ENCODE data around the gene SVOP.
A peak's percentile ranks its signal among the peaks of the same experiment; 100 is the strongest.
"Not testable (repeated sequence)": the region's sequence is repeated elsewhere in the genome, so short reads cannot be mapped to it uniquely, and the experiment has no call there.

The SVOP gene, protein sequence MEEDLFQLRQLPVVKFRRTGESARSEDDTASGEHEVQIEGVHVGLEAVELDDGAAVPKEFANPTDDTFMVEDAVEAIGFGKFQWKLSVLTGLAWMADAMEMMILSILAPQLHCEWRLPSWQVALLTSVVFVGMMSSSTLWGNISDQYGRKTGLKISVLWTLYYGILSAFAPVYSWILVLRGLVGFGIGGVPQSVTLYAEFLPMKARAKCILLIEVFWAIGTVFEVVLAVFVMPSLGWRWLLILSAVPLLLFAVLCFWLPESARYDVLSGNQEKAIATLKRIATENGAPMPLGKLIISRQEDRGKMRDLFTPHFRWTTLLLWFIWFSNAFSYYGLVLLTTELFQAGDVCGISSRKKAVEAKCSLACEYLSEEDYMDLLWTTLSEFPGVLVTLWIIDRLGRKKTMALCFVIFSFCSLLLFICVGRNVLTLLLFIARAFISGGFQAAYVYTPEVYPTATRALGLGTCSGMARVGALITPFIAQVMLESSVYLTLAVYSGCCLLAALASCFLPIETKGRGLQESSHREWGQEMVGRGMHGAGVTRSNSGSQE

DNA sequence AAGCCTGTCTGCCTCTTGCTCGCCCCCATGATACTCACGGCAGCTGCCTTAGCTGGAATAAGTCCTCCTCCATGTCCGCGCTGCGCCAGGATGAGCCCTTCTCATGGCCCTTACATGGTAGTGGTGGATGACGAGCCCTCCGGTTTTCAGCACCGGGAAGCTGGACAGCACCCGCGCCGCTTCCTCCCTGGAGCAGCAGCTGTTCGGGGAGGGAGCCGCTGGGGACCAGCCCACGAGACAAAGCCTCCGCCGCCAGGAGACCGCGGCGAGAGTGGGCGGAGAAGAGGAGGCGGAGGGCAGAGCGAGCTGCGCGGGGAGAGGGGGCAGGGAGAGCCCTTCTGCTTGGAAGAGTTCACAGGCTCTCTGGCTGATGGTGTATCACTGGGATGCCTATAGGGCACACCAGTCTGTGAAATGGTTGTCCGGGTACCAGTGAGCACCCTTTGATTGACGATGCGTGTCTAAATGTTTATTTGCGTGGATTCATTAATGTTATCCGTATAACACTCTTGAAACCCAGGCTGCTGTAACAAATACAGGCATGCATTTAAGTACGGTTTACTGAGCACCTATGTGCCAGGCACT is at the start of gene SVOP:
SVOP (minus strand) TSS at position 273 of the 585 bp plus-strand sequence; CDS start at position 73, 200 bp downstream.
- peak; percentile 4 to 23 for DNase-seq (ENCODE audit: low read depth in 2 of 2)

DNA sequence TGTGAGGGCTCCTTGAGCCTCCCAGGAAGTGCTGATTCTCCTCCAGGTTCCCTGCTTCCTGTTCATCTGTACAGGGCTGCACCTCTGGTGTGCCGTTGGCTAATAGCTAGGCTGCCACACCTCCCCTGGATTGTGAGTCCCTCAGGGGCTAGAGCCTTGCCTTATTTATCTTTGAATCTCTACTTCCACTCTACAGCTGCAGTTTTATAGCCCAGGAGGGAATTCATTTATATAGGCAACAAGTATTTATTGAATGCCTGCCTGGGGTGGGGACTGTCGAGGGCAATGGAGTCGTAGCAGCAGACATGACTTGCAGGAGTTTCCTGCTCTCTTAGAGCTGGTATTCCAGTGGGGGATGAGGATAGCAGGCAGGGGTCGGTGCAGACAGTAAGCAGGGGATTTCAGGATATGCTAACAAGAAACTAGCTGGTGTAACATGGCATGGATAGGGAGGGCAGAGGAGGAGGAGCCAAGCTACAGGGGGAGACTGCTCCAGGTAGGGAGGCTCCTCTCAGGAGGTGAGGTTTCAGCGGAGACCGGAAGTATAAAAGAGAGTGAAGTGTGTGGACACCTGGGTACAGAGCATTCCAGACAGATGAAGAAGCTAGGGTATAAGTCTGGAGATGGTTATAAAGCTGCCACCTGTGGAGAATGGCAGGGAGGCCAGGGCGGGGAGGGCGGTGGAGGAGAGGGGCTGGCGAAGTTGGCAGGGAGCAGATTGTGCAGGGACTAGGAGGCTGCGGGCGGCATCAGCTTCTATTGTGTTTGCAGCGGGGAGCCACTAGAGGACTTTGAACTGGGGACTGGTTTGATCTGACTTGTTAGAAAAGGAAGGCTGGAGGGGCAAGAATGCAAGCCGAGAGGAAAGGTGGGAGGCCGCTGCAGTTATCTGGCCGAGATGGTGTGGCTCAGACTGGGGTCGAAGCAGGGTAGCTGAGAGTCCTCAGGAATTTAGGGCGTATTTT is 48.7 kb upstream of the SVOP start:
- DNase-seq (ENCODE audit: low read depth in 2 of 2) = no peak

DNA sequence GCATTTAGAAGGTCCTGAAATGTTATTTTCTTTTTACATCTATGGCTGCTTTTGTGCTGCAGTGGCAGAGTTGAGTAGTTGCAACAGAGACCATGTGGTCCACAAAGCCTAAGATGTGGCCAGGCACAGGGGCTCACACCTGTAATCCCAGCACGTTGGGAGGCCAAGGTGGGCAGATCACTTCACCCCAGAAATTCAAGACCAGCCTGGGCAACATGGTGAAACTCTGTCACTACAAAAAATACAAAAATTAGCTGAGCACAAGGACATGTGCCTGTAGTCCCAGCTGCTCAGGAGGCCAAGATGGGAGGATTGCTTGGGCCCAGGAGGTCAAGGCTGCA is 45.0 kb upstream of the SVOP start:
- no peak for DNase-seq (ENCODE audit: low read depth in 2 of 2)

DNA sequence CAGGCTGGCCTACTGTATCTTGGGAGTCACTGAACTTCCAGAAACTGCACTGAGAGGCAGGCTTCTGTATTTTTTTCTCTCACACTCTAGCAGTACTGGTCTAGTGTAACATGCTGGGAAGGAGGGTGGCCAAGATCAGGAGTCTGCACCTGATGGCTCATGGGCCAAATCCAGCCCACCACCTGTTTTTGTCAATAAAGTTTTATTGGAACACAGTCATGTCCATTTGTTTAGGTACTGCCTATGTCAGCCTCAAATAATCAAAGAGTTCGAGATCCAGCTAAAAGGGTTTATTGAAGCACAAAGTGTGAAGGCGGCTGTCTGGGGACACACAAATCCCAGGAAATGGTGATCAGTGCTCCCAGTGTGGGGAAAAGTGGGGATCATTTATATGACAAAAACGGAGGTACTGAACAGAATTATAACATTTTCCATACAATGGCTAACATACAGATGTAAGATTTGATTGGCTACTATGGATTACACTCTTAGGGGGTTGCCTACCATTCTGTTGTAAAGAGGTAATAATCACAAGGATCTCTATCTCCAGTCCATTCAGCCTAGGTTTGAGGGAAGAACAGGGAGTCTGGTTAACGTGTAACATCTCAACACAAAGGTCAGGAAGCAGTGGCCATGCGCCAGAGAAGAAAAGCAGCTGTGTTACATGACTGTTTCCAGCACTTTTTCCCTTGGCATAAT is 44.4 kb upstream of the SVOP start:
- DNase-seq (ENCODE audit: low read depth in 2 of 2) = no peak

DNA sequence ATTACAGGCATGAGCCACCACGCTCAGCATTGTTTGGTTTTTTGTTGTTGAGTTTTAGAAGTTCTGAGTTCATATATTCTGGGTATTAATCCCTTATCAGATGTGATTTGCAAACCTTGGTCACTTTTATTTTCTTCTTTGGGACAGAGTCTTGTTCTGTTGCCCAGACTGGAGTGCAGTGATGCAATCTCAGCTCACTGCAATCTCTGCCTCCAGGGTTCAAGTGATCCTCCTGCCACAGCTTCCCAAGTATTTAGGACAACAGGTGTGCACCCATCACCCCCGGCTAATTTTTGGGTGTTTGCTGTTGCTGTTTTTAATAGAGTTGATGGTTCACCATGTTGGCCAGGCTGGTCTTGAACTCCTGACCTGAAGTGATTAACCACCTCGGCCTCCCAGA is 43.3 kb upstream of the SVOP start:
- no peak for DNase-seq (ENCODE audit: low read depth in 2 of 2)

DNA sequence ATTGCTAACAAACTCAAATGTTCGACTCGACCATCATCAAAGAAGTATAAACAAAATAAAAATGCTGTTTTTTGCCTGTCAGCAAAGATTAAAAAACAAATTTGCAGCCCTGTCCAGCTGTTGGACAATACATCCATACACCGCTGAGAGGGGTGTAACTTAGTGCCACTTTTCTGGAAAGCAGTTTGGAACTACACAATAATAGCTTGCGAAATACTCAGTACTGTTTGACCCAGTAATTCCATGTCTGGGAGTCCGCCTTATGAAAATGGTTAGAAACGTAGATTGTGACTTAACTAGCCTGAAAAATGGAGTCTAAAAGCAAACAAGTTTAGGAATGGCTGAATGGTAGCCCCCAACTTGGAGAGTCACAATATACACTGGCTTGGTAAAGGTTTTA is 37.9 kb upstream of the SVOP start:
- DNase-seq (ENCODE audit: low read depth in 2 of 2) = no peak

DNA sequence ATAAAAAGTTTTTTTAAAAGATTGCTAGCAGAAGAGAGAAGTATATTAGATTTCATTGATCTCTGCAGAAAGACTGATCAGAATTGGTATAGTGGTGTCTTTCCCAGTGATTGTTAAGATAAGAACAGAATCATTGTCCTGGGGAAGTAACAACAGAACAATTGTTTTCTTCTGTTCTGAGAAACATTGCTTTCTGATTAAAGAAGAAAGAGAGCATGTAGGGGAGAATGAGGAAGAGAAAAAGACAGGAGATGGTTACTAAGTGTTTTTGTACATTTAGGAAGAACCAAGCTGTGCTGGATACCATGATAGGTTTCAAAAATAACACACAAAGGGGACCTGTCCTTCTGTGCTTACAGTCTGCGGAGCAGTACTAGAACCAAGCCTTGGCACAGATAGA is 36.5 kb upstream of the SVOP start:
- no peak for DNase-seq (ENCODE audit: low read depth in 2 of 2)

DNA sequence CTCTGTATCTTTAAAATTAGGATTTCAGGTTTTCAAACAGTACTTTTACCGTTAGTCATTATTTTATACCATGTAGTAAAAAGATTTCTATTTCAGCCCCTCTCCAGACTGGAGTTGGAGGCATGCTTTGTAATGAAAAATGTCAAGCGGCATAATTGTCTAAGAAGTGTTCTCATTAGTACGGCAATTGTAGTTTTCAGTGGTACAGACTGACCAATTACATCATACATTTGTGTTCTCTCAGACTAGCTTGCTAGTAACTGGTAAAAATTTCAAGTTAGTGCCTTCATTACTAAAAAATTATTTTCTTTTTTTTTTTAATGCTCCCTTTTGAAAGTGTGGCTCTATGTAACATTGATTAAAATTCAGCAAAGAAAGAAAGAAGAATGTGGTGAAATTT is 36.0 kb upstream of the SVOP start:
- no peak for DNase-seq (ENCODE audit: low read depth in 2 of 2)

DNA sequence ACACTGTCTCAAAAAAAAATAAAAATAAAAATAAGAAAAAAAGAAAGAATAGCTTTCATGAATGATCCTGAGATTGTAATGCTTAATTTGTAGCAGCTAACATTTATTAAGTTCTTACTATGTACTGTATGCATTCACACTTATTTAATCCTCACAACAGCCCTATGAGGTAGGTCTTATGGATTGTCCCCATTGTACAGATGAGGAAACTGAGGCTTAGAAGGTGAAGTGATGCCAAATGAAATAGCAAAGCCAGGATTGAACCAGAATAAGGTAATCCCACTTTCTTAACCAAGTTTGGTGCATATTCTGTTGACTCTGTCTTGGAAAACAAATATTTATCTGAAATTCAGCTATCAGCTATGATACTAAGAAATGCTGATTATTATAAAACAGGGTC is 33.7 kb upstream of the SVOP start:
- DNase-seq (ENCODE audit: low read depth in 2 of 2) = no peak

DNA sequence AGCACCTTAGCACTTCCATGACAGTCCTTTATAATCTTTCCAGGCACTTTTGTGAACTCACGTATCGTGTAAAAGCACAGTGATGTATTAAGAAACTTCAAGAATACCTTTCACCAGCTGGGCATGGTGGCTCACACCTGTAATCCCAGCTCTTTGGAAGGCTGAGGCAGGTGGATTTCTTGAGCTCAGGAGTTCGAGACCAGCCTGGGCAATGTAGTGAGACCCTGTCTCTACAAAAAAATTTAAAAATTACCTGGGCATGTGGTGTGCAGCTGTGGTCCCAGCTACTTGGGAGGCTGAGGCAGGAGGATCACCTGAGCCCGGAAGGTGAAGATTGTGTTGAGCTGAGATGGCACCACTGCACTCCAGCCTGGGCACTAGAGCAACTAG is 33.3 kb upstream of the SVOP start:
- DNase-seq (ENCODE audit: low read depth in 2 of 2) = not testable (repeated sequence)

DNA sequence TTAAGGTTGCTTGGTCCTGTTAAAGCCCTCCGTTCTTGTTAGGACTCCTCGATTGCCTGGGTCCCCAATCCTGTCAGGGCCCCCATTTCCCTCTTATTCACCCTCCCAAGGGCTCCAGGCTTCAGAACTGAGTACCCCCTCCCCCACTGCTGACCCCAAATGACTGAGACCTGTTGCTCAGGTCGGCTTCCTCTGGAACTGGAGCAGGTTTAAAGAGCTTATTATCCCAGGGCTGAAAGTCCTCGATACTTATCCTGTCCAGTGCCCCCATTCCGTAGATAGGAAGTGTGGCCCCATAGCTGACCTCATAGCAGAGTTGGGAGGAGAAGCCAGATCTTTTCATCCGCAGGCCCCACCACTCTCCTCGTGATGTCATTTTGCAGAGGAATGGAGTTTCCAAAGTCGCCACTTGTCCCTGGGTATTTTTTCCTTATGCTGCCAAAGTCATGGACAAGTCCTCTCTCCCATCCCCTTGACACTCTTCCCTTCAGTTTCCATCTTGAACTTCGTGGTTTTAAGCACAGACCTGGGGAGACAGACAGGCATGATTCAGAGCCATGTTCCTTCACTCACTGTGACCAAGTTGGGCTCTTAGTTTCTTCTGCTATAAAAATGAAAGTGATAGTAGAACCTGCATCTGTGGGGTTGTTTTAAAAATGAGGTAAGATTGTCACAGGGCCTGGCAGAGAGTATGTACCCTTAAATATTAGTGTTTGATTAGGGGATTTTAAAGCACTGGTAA is 32.7 kb upstream of the SVOP start:
- DNase-seq (ENCODE audit: low read depth in 2 of 2) = no peak

DNA sequence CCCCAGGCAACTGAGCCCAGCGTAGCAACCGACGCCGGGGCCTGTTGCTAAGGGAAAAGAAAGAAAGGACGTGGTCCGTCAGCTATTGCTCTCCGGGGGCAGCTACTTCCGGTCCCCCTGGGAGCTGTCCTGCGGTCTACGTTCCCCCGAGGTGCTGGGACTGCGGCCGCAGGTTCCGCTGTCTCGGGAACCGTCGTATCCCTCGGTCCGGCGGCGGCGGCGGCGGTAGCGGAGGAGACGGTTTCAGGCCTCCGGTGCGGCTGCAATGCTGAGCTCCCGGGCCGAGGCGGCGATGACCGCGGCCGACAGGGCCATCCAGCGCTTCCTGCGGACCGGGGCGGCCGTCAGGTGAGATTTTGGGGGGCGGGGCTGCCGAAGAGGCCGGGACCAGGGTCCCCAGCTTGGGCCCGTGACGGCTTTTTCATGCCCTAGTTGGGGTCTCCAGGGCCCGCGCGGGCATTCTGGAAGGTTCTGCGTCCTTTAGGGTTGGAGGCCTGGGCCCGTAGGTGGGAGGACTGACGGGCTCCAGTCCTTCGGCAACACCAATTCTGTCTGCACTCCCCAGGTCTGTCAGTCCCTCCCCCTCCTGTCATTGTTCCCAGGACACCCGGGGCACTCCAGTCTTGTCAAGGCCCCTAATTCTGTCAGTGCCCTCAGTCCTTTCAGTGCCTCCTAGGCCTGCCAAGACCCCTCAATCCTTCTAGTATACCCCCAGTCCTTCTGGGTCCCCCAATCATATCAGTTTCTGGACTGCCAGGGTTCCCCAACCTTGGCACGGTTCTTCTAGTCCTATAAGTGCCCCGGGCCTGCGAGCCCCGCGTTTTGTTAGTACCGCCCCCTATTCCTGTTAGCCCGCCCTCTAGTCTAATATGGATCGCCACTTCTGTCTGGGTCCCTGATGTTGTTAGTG is 31.8 kb upstream of the SVOP start, which contains the start of gene USP30:
USP30 (plus strand) TSS at position 163 of the 910 bp plus-strand sequence; CDS start at position 266, 103 bp downstream.
- peak; percentile 65 to 78 for DNase-seq (ENCODE audit: low read depth in 2 of 2)

DNA sequence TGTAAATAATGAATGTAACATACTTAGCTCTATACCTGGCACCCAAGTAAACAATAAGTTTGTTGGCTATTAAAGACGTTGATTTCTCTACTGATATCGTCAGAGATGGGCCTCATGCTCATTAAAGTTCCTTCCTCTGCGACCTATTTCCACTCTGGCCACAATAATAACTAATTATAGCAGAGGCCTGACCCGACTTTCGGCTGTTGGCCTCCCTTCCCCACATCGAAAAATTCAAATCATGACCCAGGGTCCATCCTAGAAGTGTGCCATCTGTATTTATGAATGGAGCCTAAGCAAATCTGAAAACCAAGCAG is 31.2 kb upstream of the SVOP start:
- DNase-seq (ENCODE audit: low read depth in 2 of 2) = no peak

DNA sequence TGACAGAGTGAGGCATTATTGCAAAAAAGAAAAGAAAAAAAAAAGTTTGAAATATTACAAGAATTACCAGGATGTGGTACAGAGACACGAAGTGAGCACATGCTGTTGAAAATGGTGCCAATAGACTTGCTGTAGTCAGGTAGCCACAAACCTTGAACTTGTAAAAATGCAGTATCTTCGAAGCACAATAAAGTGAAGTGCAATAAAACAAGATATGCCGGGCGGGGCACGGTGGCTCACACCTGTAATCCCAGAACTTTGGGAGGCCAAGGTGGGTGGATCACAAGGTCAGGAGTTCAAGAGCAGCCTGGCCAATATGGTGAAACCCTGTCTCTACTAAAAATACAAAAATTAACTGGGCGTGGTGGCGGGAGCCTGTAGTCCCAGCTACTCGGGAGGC is 28.9 kb upstream of the SVOP start:
- not testable (repeated sequence) for DNase-seq (ENCODE audit: low read depth in 2 of 2)

DNA sequence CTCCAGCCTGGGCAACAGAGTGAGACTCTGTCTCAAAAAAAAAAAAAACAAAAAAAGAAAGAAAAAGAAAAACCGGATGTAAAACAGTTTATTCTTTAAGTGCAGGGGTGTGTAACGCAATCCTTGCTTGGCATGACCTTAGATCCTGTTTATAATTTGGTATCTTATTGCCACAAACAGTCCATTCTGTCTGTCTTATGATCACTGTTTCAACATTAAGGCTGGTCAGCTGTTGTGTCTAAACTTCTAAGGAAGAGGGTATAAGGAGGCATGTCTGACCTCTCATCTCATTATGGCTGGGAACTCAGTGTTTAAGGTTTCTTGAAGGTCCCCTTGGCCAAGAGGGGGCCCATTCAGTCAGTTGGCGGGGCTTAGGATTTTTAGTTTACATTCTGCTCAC is 27.8 kb upstream of the SVOP start:
- not testable (repeated sequence) for DNase-seq (ENCODE audit: low read depth in 2 of 2)

DNA sequence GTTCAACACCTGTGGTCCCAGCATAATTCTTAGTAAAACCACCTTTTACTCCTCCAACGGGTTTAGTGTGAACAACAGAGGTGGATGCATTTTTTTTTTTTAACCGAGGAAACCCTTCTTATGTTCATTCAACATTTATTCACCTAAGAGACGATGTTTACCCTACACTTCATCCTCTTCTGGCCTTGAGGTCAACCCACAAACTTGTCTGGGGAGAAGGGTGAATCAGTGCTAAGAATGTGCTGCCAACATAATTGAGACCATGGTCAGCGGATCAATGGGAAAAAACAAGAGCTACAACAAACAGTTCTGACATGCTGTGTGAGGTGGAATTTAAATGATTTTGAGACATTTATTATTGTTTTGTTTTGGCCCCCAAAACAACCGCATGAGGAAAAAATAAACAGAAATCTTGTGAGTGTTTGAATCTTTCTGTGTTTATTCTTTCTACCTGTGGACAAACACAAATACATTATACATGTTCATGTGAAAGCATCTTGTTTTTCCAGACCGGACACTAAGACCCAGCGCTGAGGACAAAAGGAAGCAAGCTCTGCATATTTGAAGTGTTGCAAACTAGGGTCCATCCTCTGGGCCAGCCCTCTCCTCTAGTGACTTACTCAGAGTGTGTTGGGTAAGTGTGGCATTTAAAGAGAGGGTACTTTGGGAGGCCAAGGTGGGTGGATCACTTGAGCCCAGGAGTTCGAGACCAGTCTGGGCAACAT is 26.4 kb upstream of the SVOP start:
- no peak for DNase-seq (ENCODE audit: low read depth in 2 of 2)

DNA sequence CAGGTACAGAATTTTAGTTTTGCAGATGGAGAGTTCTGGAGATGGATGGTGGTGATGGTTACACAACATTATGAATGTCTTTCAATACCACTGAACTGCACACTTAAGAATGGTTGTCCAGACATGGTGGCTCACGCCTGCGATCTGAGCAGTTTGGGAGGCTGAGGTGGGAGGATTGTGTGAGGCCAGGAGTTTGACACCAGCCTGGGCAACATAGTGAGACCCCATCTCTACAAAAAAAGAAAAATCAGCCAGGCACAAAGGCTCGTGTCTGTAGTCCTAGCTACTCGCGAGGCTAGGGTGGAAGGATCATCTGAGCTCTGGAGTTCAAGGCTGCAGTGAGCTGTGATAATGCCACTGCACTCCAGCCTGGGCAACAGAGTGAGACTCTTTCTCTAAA is 23.4 kb upstream of the SVOP start:
- DNase-seq (ENCODE audit: low read depth in 2 of 2) = no peak

DNA sequence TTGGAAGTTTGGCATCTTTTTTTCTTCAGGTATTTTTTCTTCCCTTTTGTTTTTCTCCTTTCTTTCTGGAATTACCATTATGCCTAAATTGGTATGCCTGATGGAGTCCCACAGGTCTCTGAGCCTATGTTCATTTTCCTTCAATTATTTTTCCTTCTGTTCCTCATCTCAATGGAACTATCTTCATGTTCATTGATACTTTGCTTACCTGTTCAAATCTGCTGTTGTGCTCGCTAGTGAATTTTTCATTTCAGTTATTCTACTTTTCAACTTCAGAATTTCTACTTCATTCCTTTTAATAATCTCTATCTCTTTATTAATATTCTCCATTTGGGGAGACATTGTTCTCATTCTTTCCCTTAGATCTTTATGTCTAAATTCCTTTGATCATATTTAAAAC is 16.1 kb upstream of the SVOP start:
- DNase-seq (ENCODE audit: low read depth in 2 of 2) = no peak
